Vagina (tissue), 2 donors: ENCODE measurements around the gene LLGL1.

ENCODE experiments used
- POLR2AphosphoS5 ChIP-seq, 2 donors: sonication (generic); formaldehyde crosslinking; IDR thresholded peaks; one replicate each; pipeline ENCODE4 v1.9.0; 2017; ENCODE audit warnings: antibody characterized with exemption in 2 of 2, mild to moderate bottlenecking in 2 of 2, low read depth in 1 of 2; ENCODE audit not compliant: insufficient read depth in 1 of 2
- TF ChIP-seq, protein P1 (sequence below), 3 experiments: fragments of 450-650 bp in 2 of 3; fragments of 200-600 bp in 1 of 3; sonication (generic) in 1 of 3; IDR thresholded peaks; one replicate each; pipeline ENCODE4 v1.5.1; 2017 to 2019; ENCODE audit warnings: antibody characterized with exemption in 3 of 3, mild to moderate bottlenecking in 2 of 3, moderate library complexity in 2 of 3

DNA sequence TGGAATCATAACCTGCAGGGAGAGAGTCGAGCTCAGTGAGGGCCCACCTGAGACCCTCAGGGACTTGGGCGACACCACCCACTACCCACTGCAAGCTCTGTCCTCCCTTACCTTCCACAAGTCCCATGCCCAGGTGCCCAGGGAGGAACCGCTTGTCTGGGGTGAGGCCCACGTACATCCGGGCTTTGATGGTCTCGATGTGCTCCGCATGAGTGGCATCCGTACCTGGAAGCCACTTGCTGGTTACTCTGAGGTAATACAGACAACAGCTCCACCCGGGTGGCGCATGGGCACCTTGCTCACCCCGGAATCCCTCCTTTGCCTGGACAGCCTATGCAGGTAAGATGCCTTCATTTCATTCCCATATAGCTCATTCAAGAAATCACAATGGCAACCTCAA lies 59.9 kb downstream of the LLGL1 start:
- no peak for TF ChIP-seq POLR2AphosphoS5 (IDR thresholded peaks at IDR 0.05; ENCODE audit: insufficient read depth in 1 of 2, low read depth in 1 of 2)
- TF ChIP-seq, protein P1, sequence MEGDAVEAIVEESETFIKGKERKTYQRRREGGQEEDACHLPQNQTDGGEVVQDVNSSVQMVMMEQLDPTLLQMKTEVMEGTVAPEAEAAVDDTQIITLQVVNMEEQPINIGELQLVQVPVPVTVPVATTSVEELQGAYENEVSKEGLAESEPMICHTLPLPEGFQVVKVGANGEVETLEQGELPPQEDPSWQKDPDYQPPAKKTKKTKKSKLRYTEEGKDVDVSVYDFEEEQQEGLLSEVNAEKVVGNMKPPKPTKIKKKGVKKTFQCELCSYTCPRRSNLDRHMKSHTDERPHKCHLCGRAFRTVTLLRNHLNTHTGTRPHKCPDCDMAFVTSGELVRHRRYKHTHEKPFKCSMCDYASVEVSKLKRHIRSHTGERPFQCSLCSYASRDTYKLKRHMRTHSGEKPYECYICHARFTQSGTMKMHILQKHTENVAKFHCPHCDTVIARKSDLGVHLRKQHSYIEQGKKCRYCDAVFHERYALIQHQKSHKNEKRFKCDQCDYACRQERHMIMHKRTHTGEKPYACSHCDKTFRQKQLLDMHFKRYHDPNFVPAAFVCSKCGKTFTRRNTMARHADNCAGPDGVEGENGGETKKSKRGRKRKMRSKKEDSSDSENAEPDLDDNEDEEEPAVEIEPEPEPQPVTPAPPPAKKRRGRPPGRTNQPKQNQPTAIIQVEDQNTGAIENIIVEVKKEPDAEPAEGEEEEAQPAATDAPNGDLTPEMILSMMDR (IDR thresholded peaks at IDR 0.05): no peak
